ENCODE measurements around the gene C2orf66.

Gene C2orf66

GRCh38 chr2:196758474-196759377 lies 50.4 kb downstream of the C2orf66 start:
- DNase-seq (ENCODE audit: low read depth): no peak
